ENCODE results near the gene ZNF511.
"Not testable (repeated sequence)": the region's sequence is repeated elsewhere in the genome, so short reads cannot be mapped to it uniquely, and the experiment has no call there.

ZNF511 gene

DNA sequence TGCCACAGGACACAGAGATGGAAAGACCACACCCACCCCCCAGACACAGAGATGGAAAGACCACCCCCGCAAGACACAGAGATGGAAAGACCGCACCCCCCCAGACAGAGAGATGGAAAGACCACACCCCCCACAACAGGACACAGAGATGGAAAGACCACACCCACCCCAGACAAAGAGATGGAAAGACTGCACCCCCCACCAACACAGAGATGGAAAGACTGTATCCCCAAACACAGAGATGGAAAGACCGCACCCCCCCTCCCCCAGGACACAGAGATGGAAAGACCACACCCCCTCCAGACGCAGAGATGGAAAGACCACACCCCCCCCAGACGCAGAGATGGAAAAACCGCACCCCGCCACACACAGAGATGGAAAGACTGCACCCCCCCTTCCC lies 8.0 kb downstream of the ZNF511 start:
- no peak for DNase-seq

DNA sequence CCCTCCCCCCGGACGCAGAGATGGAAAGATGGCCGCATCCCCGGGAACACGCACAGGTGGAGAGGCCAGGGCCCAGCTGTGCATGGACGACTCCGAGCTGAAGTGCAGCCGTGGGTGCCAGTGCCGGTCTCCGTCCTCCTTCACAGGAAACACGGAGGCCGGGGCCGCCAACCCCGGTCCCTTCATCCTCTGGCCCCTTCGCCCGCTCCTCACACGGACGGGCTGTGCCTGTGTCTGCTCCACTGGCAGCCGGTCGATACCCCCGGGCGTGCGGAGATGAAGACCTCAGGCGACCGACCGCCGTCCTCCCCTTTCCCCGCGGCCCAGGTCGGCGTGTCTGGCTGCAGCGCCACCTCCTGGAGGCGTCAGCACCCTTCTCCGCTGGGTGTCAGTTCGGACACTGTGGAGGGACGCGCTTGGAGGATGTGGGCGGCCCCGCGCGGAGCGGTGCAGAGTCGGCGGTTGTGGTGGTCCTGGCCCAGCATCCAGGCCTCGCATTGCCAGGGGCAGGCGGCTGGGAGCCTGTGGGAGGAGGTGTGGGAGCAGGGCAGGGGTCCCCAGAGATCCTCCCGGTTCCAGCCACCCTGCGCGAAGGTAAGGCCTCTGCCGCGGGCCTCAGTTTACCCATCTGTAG lies 9.9 kb downstream of the ZNF511 start:
- DNase-seq, result peak; percentile 84 to 87

DNA sequence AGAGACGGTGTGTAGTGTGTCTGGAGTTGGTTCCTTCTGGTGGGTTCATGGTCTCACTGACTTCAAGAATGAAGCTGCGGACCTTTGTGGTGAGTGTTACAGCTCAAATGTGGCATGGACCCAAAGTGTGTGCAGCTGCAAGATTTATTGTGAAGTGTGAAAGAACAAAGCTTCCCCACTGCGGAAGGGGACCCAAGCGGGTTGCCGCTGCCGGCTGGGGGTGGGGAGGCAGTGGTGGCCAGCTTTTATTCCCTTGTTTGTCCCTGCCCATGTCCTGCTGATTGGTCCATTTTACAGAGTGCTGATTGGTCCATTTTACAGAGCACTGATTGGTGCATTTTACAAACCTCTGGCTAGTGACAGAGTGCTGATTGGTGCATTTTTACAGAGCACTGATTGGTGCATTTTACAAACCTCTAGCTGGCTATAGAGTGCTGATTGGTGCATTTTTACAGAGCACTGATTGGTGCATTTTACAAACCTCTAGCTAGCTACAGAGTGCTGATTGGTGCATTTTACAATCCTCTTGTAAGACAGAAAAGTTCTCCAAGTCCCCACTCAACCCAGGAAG lies 12.2 kb downstream of the ZNF511 start:
- not testable (repeated sequence) for DNase-seq

DNA sequence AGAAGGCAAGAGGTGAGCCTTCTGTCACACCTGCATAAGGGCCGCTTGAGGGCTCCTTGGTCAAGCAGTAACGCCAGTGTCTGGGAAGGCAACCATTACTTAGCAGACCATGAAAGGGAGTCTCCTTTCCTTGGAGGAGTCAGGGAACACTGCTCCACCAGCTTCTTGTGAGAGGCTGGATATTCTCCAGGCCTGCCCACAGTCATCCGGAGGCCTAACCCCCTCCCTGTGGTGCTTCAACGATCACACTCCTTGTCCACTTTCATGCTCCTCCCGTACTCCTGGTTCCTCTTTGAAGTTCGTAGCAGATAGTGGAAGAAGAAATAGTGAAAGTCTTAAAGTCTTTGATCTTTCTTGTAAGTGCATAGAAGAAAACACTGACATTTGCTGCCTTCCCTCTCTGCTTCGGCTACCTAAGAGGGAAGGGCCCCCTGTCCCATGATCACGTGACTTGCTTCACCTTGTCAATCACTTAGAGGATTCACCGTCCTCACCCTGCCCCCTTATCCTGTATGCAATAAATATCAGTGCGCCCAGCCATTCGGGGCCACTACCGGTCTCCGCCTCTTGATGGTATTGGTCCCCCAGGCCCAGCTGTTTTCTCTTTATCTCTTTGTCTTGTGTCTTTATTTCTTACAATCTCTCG lies 13.5 kb downstream of the ZNF511 start:
- not testable (repeated sequence) for DNase-seq

DNA sequence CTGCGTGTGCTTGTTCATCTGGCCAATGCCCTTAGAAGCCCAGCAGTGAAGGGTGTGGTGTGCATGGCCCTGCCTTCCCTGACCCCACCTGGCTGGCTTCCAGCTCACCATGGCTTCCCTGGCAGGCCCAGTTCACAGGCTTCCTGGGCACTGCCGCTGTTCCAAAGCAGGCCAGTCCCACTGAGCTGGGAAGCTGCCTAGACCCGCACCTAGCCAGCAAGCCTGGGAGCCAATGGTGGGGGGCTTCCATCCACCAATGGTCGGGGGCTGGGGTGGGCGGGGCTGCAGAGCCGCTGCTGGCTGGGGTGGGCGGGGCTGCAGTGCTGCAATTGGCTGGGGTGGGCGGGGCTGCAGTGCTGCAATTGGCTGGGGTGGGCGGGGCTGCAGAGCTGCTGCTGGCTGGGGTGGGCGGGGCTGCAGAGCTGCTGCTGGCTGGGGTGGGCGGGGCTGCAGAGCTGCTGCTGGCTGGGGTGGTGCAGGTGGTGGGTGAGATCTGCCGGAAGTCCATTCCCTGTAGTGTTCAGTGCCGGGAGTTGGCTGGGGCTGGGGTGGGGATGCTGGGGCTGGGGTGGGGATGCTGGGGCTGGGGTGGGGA lies 15.6 kb downstream of the ZNF511 start:
- DNase-seq, result peak; percentile 67 to 79

DNA sequence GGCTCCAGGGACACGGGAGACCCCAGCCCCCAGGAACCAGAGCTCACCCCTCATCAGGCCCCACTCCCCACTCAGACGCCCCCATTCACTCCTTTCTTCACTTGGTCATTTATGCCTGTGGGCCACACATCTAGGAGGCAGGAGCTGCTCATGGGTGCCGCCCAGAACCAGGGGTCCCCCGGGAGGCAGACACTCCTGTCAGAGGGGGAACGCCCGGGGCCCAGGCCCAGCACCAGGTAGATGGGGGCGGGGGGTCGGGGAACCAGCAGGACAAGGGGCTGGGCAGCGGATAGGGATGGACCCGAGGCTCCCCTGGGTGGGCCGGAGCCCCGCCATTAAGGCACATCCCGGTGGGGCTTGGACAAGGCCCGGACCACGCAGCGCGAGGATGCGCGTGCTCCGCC lies 16.1 kb downstream of the ZNF511 start:
- DNase-seq, result no peak

DNA sequence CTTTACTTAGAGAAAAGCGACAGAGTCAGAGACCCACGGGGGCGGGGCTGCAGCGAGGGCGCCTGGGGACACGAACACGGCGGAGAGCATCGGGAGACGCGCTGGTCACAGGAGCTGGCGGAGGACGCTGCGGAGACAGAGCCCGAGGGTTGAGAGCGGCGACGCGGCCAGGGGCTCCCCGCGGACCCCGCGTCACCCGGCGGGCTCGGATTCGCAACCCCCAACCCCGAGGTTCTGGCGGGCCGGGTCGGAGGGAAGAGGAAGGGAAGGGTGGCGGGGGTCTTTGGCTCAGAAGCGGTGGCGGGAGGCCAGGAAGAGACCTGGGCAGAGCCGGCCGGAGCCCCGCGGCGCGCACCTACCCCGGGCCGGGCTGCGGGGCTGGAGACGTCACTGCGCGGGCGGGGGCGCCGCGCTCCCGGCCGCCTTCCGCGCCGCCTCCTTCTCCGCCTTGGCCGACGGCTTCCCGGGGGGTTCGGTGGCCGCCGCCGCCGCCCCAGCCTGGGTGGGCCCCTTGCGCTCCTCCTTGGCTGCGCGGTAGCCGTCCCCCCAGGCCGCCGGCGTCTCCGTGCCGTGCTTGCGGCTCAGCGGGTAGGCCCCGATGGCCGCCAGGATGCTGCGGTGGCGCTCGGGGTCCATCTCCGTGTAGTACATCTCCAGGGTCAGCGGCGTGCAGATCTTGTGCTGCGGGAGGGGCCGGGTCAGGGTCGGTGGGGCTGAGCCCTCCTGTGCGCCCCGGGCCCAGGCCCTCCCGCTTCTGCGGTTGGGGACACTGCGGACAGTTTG lies 16.9 kb downstream of the ZNF511 start:
- DNase-seq, result no peak

DNA sequence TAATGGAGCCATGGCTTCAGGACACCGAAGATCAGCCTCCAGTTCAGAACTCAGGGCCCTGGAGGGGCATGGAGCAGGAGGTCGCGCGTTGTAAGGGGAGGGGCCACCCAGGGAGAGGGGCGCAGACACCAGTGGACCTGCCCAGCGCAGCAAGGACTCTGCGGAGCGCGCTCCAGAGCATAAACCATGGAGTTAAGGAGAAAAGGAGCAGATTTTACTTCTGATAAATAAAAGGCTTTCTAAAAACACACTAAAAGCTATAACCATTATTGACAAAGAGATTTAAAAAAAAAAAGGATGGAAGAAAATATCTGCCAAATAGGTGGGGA lies 17.5 kb downstream of the ZNF511 start:
- DNase-seq, result no peak

DNA sequence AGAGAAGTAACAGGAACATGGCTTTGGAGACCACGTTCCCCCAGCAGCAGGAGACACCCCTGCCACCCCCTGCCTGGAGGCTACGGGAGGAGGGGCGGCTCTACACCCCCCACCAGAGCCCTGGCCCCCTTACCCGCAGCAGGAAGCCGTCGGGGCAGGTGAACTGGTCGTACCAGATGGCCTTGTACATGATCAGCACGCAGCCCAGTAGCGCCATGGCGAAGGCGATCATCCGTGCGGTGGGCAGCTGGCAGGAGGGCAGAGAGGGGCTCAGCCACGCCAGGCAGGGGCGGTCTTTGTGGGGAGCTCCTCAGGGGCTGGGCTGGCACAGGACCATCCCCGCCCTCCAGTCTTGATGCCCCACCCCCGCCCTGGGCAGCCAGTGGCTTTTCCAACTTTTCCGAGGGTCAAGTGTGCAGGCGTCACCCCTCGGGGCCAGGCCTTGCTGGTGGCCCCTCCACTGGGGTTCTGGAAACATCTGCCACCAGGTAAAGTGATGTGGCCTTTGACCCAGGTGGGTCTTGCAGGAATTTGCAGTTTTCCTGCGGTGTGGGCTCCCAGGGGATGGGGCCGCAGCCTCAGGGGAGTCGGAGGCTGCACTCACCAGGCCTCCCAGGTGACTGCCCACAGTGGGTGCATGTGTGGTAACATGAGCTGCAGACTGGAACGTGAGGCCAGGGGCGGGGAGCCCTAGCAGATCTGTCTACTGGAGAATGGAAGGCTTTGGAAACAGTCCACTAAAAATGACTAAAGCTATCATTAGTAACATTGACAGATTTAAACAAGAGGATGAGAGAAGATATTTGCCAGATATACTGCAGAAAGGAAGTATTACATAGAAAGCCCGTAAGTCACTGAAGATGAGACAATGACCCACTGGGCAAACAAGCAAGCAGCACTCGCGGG lies 18.3 kb downstream of the ZNF511 start:
- DNase-seq, result no peak

DNA sequence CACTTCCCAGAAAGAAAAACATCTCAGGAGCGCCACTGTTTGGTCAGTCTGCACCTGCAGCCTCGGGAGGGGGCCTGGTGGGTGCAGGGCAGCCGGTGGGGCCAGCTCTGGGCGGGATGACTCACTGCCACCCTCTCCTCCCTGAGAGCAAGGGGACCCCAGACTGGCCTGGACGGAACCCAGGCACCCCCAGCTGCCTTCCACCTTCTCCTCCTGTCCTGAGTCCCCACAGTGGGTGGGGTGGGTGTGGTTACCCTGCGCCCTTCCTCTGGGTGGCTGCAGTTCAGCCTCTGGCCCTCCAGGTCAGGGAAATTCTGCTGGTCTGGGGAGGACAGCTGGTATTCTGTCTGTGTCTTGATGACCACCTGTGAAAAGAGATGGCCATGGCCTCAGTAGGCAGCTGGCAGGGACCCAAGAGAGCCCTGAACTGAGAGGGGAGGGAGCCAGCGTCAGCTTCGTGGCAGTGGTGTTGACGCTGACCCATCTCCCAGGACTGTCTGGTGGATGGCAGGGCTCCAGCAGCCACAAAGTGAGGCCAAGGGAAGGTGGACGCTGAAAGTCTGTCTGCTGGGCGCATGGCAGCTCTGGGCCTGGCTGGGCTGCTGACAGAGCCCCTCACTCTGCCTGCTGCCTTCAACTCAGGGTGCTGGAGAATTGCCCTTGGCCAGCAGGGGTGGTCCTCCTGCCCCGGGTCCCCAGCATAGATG lies 19.1 kb downstream of the ZNF511 start:
- no peak for DNase-seq

DNA sequence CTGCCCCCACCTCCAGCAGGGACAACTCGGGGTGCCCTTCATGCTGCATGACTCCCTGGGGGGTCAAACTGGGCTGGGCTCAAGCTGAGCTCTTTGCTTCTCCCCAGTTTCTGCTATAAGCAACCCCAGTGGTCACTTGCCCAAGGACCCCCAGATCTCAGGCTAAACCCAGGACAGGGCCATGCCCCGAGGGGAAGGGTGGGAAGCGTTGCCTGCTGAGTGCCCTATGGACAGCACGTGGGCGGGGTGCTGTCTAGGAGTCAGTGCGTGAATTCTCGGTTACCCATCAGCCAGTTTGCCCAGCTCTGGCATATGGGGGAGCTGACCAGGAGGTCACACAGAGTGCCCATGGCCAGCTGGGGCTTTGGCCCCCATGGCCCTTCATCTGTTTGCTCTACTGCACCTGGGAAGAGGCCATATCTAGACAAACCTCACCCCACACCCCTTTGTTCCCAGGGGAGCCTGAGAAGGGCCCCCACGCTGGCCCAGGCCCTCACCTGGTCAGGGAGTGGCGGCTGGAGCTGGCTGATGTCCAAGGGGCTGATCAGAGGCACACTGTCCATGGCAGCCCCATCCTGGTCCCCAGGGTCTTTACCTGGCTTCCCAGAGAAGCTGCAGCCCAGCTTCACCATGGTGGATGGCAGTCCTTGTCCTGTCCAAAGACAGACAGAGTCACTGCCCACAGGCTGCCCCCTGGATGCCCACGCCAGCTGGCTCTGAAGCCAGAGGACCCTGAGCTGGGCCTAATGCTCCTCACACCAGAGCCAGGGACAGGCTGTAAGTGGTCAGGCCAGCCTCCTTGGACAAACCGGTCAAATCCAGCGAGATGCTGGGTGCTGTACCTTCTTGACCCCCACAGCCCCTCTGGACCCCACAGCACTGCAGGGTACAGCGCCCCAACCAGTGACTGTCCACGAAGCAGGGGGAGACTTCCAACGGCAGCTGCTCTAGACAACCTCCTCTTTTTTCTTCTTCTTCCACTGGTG lies 19.9 kb downstream of the ZNF511 start:
- no peak for DNase-seq

DNA sequence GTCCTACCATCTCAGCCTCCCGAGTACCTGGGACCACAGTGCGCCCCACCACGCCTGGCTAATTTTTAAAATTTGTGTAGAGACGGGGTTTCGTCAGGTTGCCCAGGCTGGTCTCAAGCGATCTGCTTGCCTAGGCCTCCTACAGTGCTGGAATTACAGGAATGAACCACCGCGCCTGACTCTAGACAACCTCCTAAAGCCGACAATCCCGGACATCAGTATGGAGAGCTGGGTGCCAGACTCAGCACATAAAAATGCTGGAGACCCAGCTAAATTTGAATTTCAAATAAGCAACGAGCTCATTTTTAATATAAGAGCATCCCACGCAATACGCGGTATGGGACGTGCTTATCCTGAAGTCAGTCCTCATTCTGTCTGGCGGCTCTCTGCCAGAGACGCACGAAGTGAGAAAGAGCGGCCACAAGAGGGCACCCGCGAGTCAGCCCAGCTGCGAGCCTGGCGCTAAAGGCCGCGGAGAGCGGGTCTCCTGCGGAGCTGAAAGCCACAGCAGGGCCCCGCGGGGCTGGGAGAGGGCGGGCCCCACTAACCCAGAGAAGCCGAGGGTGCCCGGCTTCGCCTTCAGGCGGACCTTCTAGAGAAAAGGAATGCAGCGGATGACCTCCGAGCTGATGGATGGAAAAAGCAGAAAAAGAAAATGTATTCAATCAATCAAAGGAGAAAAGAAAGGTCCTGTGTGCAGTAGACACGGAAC lies 20.9 kb downstream of the ZNF511 start:
- DNase-seq, result peak; percentile 91 to 93

DNA sequence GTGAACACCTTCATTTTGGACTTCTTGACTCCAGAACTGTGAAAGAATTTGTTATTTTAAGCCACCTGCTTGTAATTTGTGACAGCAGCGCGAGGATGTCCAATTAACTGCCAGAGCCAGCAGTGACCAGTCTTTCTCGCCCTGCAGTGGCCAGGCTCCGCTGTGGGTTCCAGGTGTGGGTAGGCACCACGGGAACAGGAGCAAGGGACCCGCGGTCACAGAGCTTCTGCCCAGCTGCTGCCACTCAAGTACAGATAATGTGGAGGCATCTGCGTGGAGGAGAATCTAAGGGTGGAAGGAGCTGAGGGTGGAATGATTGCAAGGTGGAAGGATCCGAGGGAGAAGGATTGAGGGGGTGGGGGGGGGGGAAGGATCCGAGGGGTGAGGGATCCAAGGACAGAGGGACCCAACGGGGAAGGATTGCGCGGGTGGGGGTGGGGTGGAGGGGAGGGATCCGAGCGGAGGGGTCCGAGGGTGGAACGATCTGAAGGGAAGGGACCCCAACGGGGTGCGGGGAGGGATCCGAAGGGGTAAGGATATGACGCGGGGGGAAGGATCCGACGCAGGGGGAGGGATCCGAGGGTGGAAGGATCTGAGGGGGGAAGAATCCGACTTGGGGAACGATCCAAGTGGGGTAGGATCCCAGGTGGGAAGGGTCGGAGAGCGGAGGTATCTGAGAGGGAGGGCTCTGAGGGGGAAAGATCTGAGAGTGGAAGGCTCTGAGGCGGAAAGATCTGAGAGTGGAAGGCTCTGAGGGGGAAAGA lies 24.4 kb downstream of the ZNF511 start:
- DNase-seq, result no peak

DNA sequence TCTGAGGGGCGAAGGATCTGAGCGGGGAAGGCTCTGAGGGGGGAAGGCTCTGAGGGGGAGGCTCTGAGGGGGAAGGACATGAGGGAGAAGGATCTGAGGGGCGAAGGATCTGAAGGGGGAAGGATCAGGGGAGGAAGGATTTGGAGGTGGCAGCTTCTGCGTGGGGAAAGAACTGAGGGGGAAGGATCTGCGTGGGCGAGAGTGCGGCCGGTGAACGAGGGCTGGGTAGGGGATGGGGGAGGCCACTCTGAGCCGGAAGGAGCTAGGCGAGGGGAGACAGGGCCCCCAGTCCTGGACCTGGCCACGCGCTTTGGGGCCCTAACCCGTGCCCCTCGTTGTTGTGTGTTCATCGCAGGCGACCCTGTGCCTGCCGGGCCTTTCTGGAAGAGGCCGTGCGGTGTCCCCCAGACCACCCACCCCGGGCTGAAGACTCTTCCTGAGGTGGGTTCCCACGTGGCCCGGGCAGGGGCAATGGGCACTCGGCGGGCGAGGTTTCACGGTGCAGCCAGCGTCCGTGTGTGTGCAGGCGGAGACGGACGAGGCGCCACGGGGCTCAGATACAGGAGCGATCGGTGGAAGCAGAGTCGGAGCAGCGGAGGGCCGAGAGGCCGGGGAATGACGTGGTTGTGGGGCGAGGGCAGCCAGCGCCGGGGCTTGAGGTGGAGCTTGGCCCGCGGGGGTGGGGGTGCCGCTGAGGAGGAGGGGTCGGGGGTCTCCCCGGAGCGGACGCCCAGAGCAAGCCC lies 26.0 kb downstream of the ZNF511 start:
- DNase-seq, result no peak

DNA sequence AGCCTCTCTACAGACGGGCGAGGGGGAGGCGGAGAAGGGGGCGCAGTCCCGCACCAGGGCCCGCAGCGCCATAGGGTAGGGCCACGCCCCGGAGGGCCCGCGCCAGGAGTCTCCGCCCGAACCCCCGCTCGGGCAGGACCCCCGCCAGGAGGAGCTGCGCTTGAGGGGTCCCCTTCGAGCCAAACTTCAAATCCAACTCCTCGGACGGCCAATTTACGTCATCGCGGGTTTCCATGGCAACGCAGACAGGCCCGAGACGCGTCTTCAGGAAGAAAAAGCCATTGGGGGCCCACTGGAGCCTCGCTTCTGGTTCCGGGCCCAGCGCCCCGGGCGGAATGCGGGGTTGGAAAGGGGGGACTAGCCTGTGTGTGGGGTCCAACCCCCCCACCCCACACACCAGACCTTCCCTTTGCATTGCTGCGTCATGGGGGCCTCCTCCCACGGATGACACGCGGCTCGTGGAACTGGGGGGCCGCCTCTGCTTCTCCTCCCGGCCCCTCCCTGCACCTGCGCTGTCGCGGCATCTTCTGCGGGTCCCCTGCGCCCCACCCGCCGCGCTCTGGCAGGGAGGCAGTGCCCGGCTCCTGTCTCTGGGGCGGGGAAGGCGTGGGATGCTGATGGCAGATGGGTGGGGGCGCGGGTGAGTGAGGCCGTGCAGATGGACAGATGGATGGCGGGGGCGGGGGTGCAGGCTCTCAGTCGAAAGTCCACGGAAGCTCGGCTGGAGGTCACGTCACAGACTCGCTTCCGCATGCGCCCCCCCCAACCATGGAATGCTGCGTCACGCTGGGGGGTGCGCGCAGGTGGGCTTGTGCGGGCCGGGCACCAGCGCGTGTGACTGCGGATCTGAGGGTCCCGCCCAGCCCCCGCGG lies 26.8 kb downstream of the ZNF511 start:
- DNase-seq, result peak; percentile 79 to 80

DNA sequence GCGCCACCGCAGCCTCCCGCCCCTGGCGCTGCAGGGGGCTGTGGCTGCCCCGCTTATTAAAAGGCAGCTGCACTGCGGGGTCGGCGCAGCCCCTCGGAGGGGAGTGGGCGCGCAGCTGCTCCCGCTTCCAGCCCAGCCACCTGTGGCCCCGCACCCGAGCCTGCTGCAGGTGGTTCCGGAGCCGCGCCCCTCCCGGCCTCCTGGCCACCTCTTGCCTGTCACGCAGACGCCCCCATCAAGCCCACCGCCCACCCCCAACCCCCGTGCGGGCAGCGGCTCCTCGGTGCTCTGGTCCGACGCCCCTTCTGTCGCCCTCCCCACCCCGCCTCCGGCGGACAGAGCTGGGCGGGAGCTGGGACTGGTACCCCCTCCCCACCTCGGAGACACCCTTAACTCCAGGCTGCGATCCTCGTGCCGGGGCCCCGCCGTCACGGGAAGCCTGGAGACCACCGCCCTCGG lies 27.4 kb downstream of the ZNF511 start:
- DNase-seq, result no peak
